ENCODE measurements around the gene CLHC1. TPM values are rescaled to one million over a fixed set of nuclear protein-coding genes. Genes with fewer than 3 reads are reported as not detected.
A peak's percentile ranks its signal among the peaks of the same experiment; 100 is the strongest.

Gene CLHC1
- total and polyA plus RNA-seq, 10 of the 15 experiments (the other 5 are each of a cell fraction or from before 2014, with no cell fraction given), result 2.6 to 6.8 (median 4.7) TPM

GRCh38 chr2:55232084-55232862, at the start of gene CLHC1, which contains the start of gene RPS27A (continued):
- TF ChIP-seq BCL3 (IDR thresholded peaks at IDR 0.05; ENCODE audit: borderline replicate concordance, insufficient read depth, low read depth, low read length, poor library complexity, severe bottlenecking) (peak; percentile 50), GABPA (IDR thresholded peaks at IDR 0.05; ENCODE audit: low read depth) (peak; percentile 59; the same call in 1 of the 2 replicates), PML (IDR thresholded peaks at IDR 0.05; ENCODE audit: low read length) (peak; percentile 95), SIN3A (IDR thresholded peaks at IDR 0.05; ENCODE audit: low read depth, low read length) (peak; percentile 2; the same call in 1 of the 2 replicates), ZBTB4 (CRISPR knock-in tag; IDR thresholded peaks at IDR 0.05) (no peak), RUNX3 (IDR thresholded peaks at IDR 0.05; ENCODE audit: low read length) (peak; percentile 61), RAD51 (IDR thresholded peaks at IDR 0.05) (no peak), ZZZ3 (IDR thresholded peaks at IDR 0.05; ENCODE audit: control insufficient read depth, insufficient read length, low read depth) (no peak), STAT3 (IDR thresholded peaks at IDR 0.05; ENCODE audit: low read depth, low read length) (0 out of 2 replicates have a peak, but pooled peaks have one; percentile 75), SREBF2 (IDR thresholded peaks at IDR 0.05; ENCODE audit: low read length) (0 out of 2 replicates have a peak, but pooled peaks have one; percentile 22), BMI1 (IDR thresholded peaks at IDR 0.05; ENCODE audit: borderline replicate concordance) (no peak), NFIC (IDR thresholded peaks at IDR 0.05; ENCODE audit: low read depth, low read length) (peak; percentile 52; the same call in 1 of the 2 replicates), SUZ12 (IDR thresholded peaks at IDR 0.05; ENCODE audit: unreplicated experiment) (no peak), MLLT1 (IDR thresholded peaks at IDR 0.05) (no peak; the same call in 1 of the 2 replicates), SRF (IDR thresholded peaks at IDR 0.05; ENCODE audit: low read depth in 2 of 2, low read length in 2 of 2) (no peak), ZNF384 (IDR thresholded peaks at IDR 0.05; ENCODE audit: borderline replicate concordance, low read depth, low read length) (no peak)
- TF ChIP-seq, protein P1, sequence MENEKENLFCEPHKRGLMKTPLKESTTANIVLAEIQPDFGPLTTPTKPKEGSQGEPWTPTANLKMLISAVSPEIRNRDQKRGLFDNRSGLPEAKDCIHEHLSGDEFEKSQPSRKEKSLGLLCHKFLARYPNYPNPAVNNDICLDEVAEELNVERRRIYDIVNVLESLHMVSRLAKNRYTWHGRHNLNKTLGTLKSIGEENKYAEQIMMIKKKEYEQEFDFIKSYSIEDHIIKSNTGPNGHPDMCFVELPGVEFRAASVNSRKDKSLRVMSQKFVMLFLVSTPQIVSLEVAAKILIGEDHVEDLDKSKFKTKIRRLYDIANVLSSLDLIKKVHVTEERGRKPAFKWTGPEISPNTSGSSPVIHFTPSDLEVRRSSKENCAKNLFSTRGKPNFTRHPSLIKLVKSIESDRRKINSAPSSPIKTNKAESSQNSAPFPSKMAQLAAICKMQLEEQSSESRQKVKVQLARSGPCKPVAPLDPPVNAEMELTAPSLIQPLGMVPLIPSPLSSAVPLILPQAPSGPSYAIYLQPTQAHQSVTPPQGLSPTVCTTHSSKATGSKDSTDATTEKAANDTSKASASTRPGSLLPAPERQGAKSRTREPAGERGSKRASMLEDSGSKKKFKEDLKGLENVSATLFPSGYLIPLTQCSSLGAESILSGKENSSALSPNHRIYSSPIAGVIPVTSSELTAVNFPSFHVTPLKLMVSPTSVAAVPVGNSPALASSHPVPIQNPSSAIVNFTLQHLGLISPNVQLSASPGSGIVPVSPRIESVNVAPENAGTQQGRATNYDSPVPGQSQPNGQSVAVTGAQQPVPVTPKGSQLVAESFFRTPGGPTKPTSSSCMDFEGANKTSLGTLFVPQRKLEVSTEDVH (IDR thresholded peaks at IDR 0.05; ENCODE audit: low read depth, partially characterized antibody), result no peak
